PC-9 (cell line): ENCODE data around the gene ERC1. TPM values are rescaled to one million over a fixed set of nuclear protein-coding genes. Genes with fewer than 3 reads are reported as not detected.

ENCODE experiments used
- BruUV-seq: library from RNA; stranded (reverse); fragments of 400-500 nt; replicated peaks from 2 replicates; lab custom pipeline; 2021; lab: Mats Ljungman, UMichigan
- CTCF ChIA-PET: fragments of 300-600 bp; sonication (Branson Sonifier 250); formaldehyde crosslinking; loops from one replicate; lab custom pipeline; 2022; ENCODE audit warnings: antibody characterized with exemption; lab: Charles Lee
- POLR2A ChIA-PET: fragments of 300-600 bp; sonication (Branson Sonifier 250); formaldehyde crosslinking; loops from one replicate; lab custom pipeline; 2022; ENCODE audit warnings: antibody characterized with exemption; ENCODE audit not compliant: unreplicated experiment; lab: Charles Lee
- DNase-seq, 2 experiments: peaks; one replicate each; pipeline versions ENCODE4 v3.0.0 to v3.0.0-alpha.2; 2015 to 2022; ENCODE audit warnings: mixed read lengths in 1 of 2
- H2AFZ ChIP-seq: fragments of 200-600 bp; sonication (generic); 2 replicates; pipeline ENCODE4 v1.8.1; 2017; ENCODE audit warnings: antibody characterized with exemption
- H3F3A ChIP-seq: fragments of 200-600 bp; sonication (generic); 2 replicates; pipeline ENCODE4 v1.8.1; 2017; ENCODE audit warnings: antibody characterized with exemption, mild to moderate bottlenecking, low read depth; ENCODE audit not compliant: insufficient read depth
- H3K27ac ChIP-seq: fragments of 200-600 bp; sonication (generic); 2 replicates; pipeline ENCODE4 v1.6.1; 2016; ENCODE audit warnings: mixed run types
- H3K27me3 ChIP-seq: fragments of 200-600 bp; sonication (generic); 2 replicates; pipeline ENCODE4 v1.6.1; 2016; ENCODE audit warnings: low read depth, mixed run types; ENCODE audit not compliant: insufficient read depth
- H3K36me3 ChIP-seq: fragments of 200-600 bp; sonication (generic); 2 replicates; pipeline ENCODE4 v1.6.1; 2016; ENCODE audit warnings: low read depth, mixed run types
- H3K4me1 ChIP-seq: fragments of 200-600 bp; sonication (generic); replicated peaks from 2 replicates; pipeline ENCODE4 v1.6.1; 2016; ENCODE audit warnings: mixed run types; ENCODE audit not compliant: insufficient read depth
- H3K4me2 ChIP-seq: fragments of 200-600 bp; sonication (generic); 2 replicates; pipeline ENCODE4 v1.6.1; 2017; ENCODE audit warnings: mixed run types
- H3K4me3 ChIP-seq: fragments of 200-600 bp; sonication (generic); 2 replicates; pipeline ENCODE4 v1.6.1; 2016; ENCODE audit warnings: mixed run types
- H3K79me2 ChIP-seq: fragments of 200-600 bp; sonication (generic); 2 replicates; pipeline ENCODE4 v1.6.1; 2017; ENCODE audit warnings: low read depth, mixed run types
- H3K9me2 ChIP-seq: fragments of 200-600 bp; sonication (generic); 2 replicates; pipeline ENCODE4 v1.8.1; 2017; ENCODE audit warnings: mild to moderate bottlenecking; ENCODE audit not compliant: insufficient read depth
- H3K9me3 ChIP-seq: fragments of 200-600 bp; sonication (generic); 2 replicates; pipeline ENCODE4 v1.8.1; 2016; ENCODE audit warnings: low read depth; ENCODE audit not compliant: insufficient read depth
- H4K20me1 ChIP-seq: fragments of 200-600 bp; sonication (generic); 2 replicates; pipeline ENCODE4 v1.8.1; 2017; ENCODE audit not compliant: insufficient read depth
- CTCF ChIP-seq: fragments of 200-600 bp; sonication (generic); conservative IDR thresholded peaks from 2 replicates; pipeline ENCODE4 v1.6.1; 2017; ENCODE audit warnings: mixed run types, antibody characterized with exemption, mild to moderate bottlenecking, moderate library complexity
- EZH2 ChIP-seq: fragments of 200-600 bp; sonication (generic); IDR thresholded peaks from 2 replicates; pipeline ENCODE4 v1.8.0; 2017; ENCODE audit warnings: antibody characterized with exemption, low read depth
- intact Hi-C: fragments of 100-400 bp; cut with micrococcal nuclease; formaldehyde crosslinking; loops from one replicate; pipeline ENCODE4 v1.10.0; 2022; ENCODE audit not compliant: unreplicated experiment
- total RNA-seq: library from RNA; stranded (reverse); gene quantifications from 2 replicates; pipeline ENCODE4 v1.2.3, GENCODE V29; 2021

ERC1 gene
- total RNA-seq, 1 experiment from 2014 or later = 52.0 TPM

DNA sequence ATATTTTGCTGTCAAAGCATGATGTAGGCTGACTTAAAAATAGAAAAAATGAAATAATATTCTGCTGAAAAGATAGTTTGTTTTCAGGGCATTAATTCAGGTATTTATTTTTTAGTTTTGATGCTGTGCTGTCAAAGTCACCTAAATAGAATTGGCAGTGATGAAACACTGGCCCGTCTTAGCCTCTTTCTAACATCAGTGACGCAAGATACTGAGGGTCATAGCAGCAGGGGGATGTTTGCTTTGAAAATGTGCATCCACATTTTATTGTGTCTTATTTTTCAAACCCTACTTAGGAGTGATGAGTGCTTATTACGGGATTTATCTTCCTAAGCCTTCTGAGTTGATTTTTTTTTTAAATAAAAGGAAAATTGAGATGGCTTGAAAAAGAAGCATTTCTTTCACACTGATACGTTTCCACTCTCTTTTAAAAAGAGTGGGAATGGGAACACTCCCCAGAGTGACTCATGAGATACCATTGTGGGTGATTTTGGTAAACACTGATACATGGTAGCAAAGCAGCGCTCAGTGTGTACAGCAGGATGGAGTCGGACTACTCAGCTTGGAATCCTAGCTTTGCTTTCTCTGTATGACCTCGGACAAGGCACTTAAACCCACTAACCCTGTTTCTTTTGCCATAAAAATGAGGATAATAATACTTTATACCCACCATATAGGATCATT lies 290.8 kb downstream of the ERC1 start:
- no peaks in the 10 kb centered on the region for H3K4me1 ChIP-seq
- H3K9me3 ChIP-seq = no peaks in the 10 kb centered on the region
- no peak overlapping the region for H3K27ac ChIP-seq
- no TSS peak for BruUV-seq
- ChIA-PET CTCF (no interaction called here), POLR2A (no interaction called here)
- no peak overlapping the region for H3K4me2 ChIP-seq
- H3F3A ChIP-seq = no peaks in the 10 kb centered on the region
- TF ChIP-seq CTCF = no peak
- TF ChIP-seq EZH2 = no peak
- H3K4me3 ChIP-seq = no peak overlapping the region
- no peaks in the 10 kb centered on the region for H3K27me3 ChIP-seq
- H3K36me3 ChIP-seq = no peaks in the 10 kb centered on the region
- H3K79me2 ChIP-seq = no peaks in the 10 kb centered on the region
- no peaks in the 10 kb centered on the region for H4K20me1 ChIP-seq
- H3K9me2 ChIP-seq = no peaks in the 10 kb centered on the region
- intact Hi-C loops = no loop called here
- DNase-seq = no peak
- no peak overlapping the region for H2AFZ ChIP-seq

DNA sequence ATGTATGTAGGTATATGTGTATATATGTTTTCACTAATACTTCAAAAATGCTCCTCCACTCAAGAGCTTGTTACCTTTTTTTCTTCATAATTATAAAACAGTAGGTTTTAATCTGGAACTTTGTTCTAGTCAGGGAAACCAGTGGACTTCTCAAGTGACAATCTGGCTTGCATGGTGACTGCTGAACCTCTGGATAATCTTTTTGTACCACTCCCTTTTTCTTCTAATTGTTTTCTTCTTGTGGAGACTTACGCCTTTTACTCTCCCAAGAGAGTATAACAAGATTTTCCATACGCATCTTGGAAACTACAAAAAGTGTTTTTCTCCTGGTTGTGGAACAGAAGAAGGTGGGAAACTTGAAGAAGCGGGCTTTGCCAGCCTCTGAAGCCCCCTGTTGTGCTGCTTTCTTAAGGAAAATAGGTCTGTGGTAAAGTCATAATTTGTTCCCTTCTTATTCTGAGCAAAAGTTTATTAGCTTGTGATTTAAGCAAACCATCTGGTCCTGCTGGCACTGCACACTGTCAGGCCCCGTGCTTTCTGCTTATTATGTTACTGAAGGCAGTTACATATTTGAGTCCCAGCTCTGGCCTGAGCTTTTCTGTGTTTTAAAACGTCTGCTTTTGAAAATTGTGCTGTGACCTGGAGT lies 291.8 kb downstream of the ERC1 start:
- Histone ChIP-seq H3K4me1 (no peaks in the 10 kb centered on the region), H3K79me2 (no peaks in the 10 kb centered on the region), H3K9me3 (no peaks in the 10 kb centered on the region), H3K9me2 (no peaks in the 10 kb centered on the region), H3K36me3 (no peaks in the 10 kb centered on the region), H3K27ac (no peak overlapping the region), H3K4me3 (no peak overlapping the region), H2AFZ (no peak overlapping the region), H3K27me3 (no peaks in the 10 kb centered on the region), H4K20me1 (no peaks in the 10 kb centered on the region), H3K4me2 (no peak overlapping the region), H3F3A (no peaks in the 10 kb centered on the region)
- BruUV-seq = no TSS peak
- no peak for DNase-seq
- ChIA-PET CTCF (no interaction called here), POLR2A (no interaction called here)
- intact Hi-C loops = no loop called here
- TF ChIP-seq EZH2 (no peak), CTCF (no peak)

DNA sequence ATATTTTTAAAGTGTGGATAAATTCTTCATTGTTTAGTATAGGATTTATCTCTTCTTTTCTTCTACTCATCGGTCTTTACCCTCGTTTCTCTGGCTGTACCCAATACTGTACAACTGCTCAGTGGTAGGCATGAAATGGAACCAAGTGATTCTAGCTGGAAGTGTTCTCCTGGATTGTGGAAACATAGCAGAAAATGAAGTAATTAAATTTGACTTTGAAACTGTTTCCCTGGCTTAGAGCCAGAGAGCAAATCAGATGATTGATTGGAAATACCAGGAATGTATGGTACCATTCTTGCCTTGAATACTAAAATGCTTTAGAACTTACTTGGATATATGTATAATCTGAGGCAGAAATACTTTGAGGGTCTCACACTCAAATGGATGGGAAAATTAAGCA lies 292.3 kb downstream of the ERC1 start:
- no peaks in the 10 kb centered on the region for H3K9me2 ChIP-seq

More for the DNA sequence above, 292.3 kb downstream of the ERC1 start:
- H3K4me2 ChIP-seq = no peak overlapping the region
- no peaks in the 10 kb centered on the region for H3F3A ChIP-seq
- no peaks in the 10 kb centered on the region for H4K20me1 ChIP-seq
- BruUV-seq = no TSS peak
- H3K4me1 ChIP-seq = no peaks in the 10 kb centered on the region
- H3K27ac ChIP-seq = no peak overlapping the region
- H3K9me3 ChIP-seq = no peaks in the 10 kb centered on the region
- H3K27me3 ChIP-seq = no peaks in the 10 kb centered on the region
- ChIA-PET CTCF (no interaction called here), POLR2A (no interaction called here)
- no peak overlapping the region for H2AFZ ChIP-seq
- H3K4me3 ChIP-seq = no peak overlapping the region
- intact Hi-C loops = no loop called here
- no peaks in the 10 kb centered on the region for H3K36me3 ChIP-seq
- TF ChIP-seq CTCF = no peak
- TF ChIP-seq EZH2 = no peak
- no peak for DNase-seq
- no peaks in the 10 kb centered on the region for H3K79me2 ChIP-seq
